Ovary (tissue), 9 donors: ENCODE results near the gene IL15RA. TPM values are rescaled to one million over a fixed set of nuclear protein-coding genes. Genes with fewer than 3 reads are reported as not detected.

Source experiments
- DNase-seq, 5 donors: peaks; one replicate each; pipeline ENCODE4 v3.0.0-alpha.2; 2019 to 2020
- H3K27ac ChIP-seq, 2 donors: fragments of 200-600 bp; one replicate each; pipeline versions ENCODE4 v1.5.1 to v1.8.0; 2019 to 2022
- H3K27me3 ChIP-seq: fragments of 200-600 bp; one replicate; pipeline ENCODE4 v1.8.0; 2022
- H3K36me3 ChIP-seq: fragments of 200-600 bp; sonication (generic); one replicate; pipeline ENCODE4 v1.5.1; 2019
- H3K4me1 ChIP-seq: one replicate; pipeline ENCODE4 v1.8.1; 2013; ENCODE audit warnings: mild to moderate bottlenecking, moderate library complexity; ENCODE audit not compliant: insufficient read depth
- H3K4me3 ChIP-seq: fragments of 200-600 bp; sonication (generic); one replicate; pipeline ENCODE4 v1.5.1; 2017
- H3K9me3 ChIP-seq, 2 donors: fragments of 200-600 bp in 1 of 2; sonication (generic) in 1 of 2; one replicate each; pipeline versions ENCODE4 v1.5.1 to v1.8.1; 2013 to 2019; ENCODE audit warnings: mild to moderate bottlenecking in 1 of 2, moderate library complexity in 1 of 2
- EP300 ChIP-seq: sonication (generic); formaldehyde crosslinking; IDR thresholded peaks from one replicate; pipeline ENCODE4 v1.6.1; 2017; ENCODE audit warnings: antibody characterized with exemption
- POLR2A ChIP-seq: fragments of 450-650 bp; IDR thresholded peaks from one replicate; pipeline ENCODE4 v1.6.1; 2017; ENCODE audit warnings: antibody characterized with exemption, mild to moderate bottlenecking, moderate library complexity
- WGBS, 3 donors: extraction: QIAGEN DNeasy Blood & Tissue Kit in 1 of 3; methylation state at CpG; one replicate each; pipeline versions ENCODE4 v1.1.5 to v1.1.7; 2013 to 2017; 5-methylcytosine and 5-hydroxymethylcytosine counted together
- intact Hi-C, 4 donors: fragments of 100-400 bp; cut with DNase I; formaldehyde crosslinking; loops; one replicate each; pipeline versions ENCODE4 v1.11.0 to v1.15.1; 2022 to 2023
- polyA plus RNA-seq, 2 donors: library from polyadenylated mRNA; stranded (reverse); fragments of 200-250 nt in 1 of 2; fragments of 350-450 nt in 1 of 2; fragmentation: Illumina TruSeq in 1 of 2; extraction: RNeasy Lipid Tissue Mini Kit (QIAGEN cat#74804) in 1 of 2; gene quantifications; one replicate each; pipeline ENCODE4 v1.2.3, GENCODE V29; 2013 to 2014
- total RNA-seq, 7 donors: library from RNA; depleted of rRNA in 2 of 7; stranded (reverse); fragments of >200 nt in 2 of 7; fragmentation: NEBNext Ultra II Directional in 3 of 7; extraction: Animal tissue kit (Norgen Biotek cat#: 25700) in 3 of 7; gene quantifications; one replicate each; pipeline versions ENCODE4 v1.1.0 to v1.2.4, GENCODE V29; 2016 to 2023
- TF ChIP-seq, protein P1 (sequence below), 3 donors: fragments of 450-650 bp in 2 of 3; fragments of 200-600 bp in 1 of 3; IDR thresholded peaks; one replicate each; pipeline versions ENCODE4 v1.5.1 to v1.8.0; 2016 to 2022; ENCODE audit warnings: antibody characterized with exemption in 3 of 3, mild to moderate bottlenecking in 1 of 3
- donor health status: DM: no; HTN: no; CAD: no; lungs with moderate emphysema.
- donor health status: DM: no; HTN: no; CAD: no.
- donor health status: Bipolar disorder and iron deficiency.
- donor health status: DM: yes; HTN: yes; CAD: no.
- donor health status: DM: no; HTN: no; CAD: no.
- donor health status: DM: yes; HTN: yes; CAD: no.

IL15RA gene
- total and polyA plus RNA-seq, 9 donors = 2.7 to 15.2 (median 6.3) TPM

DNA sequence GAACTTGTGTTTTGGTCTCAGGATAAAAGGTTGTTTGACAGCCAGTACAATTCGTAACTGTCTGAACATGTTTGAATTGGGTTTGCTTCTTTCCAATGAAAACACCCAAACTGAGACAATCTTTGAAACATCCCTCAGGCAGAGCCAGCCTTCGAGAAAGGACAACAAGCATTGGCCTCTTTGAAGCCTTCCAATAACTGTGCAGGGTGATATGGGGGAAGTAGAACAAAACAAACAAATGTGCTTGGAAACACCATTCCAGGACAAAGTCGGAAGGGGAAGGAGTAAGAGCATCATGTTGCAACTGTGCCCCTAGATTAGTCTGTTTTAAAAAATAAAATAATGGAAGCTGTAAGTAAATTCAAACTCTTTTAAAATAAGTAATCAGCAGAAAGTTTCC lies 45.3 kb upstream of the IL15RA start:
- intact Hi-C loops = no loop called here

DNA sequence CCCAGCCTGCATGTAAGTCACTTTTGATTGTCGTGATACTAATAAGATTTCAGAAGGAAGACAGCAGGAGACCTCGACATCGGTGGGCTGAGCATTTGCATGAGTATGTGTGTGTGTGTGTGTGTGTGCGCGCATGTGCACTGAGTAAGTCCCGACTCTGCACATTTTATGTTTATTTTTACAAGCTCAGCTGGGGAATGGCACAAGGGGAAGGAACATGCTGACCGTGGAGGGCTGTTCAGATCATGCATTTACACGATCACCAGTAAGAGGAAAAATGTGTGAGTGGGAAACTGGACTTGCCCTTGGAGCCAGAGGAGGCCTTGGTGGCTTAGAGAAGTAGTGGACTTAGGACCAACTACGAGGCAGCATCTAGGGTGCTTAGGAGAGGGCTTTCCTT lies 43.5 kb upstream of the IL15RA start:
- no peak for DNase-seq
- intact Hi-C loops = no loop called here
- H3K27ac ChIP-seq = no peak overlapping the region
- no peaks in the 10 kb centered on the region for H3K36me3 ChIP-seq
- no peaks in the 10 kb centered on the region for H3K27me3 ChIP-seq
- peaks cover 9% of the 10 kb centered on the region for H3K4me1 ChIP-seq
- WGBS, 3 donors = 79 to 82% (median 80%) methylated on average over 9 of the region's 9 CpGs
- H3K9me3 ChIP-seq = no peaks in the 10 kb centered on the region
- TF ChIP-seq POLR2A (no peak), EP300 (no peak)
- TF ChIP-seq, protein P1, sequence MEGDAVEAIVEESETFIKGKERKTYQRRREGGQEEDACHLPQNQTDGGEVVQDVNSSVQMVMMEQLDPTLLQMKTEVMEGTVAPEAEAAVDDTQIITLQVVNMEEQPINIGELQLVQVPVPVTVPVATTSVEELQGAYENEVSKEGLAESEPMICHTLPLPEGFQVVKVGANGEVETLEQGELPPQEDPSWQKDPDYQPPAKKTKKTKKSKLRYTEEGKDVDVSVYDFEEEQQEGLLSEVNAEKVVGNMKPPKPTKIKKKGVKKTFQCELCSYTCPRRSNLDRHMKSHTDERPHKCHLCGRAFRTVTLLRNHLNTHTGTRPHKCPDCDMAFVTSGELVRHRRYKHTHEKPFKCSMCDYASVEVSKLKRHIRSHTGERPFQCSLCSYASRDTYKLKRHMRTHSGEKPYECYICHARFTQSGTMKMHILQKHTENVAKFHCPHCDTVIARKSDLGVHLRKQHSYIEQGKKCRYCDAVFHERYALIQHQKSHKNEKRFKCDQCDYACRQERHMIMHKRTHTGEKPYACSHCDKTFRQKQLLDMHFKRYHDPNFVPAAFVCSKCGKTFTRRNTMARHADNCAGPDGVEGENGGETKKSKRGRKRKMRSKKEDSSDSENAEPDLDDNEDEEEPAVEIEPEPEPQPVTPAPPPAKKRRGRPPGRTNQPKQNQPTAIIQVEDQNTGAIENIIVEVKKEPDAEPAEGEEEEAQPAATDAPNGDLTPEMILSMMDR (IDR thresholded peaks at IDR 0.05) = no peak
- H3K4me3 ChIP-seq = no peak overlapping the region

More for the DNA sequence above, 45.3 kb upstream of the IL15RA start:
- 14 to 21% (median 15%) methylated on average over 3 of the region's 3 CpGs for WGBS, 3 donors
- Histone ChIP-seq H3K27ac (no peak overlapping the region), H3K27me3 (no peaks in the 10 kb centered on the region), H3K4me1 (peaks cover 9% of the 10 kb centered on the region), H3K9me3 (no peaks in the 10 kb centered on the region), H3K36me3 (no peaks in the 10 kb centered on the region), H3K4me3 (no peak overlapping the region)
- no peak for TF ChIP-seq EP300
- TF ChIP-seq, protein P1 (IDR thresholded peaks at IDR 0.05) = no peak
- no peak for TF ChIP-seq POLR2A
- no peak for DNase-seq

DNA sequence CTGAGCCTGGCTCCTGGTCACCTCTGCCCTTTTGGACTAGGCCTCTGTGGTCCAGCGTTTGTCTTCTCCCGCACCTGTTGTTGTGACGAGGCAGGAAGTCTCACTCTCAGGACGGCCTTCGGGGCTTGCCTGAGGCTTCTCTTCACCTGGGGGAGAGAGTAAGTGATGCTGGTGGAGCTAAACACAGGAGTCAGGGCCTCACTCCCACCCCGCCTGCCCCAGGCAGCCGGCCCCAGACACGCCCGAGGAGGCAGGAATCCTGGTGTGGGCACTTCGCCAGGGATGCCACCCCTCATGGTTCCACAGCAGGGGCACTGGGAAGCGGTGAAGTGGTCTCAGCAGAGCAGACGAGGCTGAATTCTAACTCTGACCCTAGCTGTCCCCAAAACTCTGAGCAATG lies 42.5 kb upstream of the IL15RA start:
- no peak overlapping the region for H3K4me3 ChIP-seq
- WGBS, 3 donors = 86 to 93% (median 92%) methylated on average over 12 of the region's 12 CpGs
- no peaks in the 10 kb centered on the region for H3K9me3 ChIP-seq
- no peak for DNase-seq
- no peaks in the 10 kb centered on the region for H3K36me3 ChIP-seq
- H3K4me1 ChIP-seq = peaks cover 9% of the 10 kb centered on the region
- no peaks in the 10 kb centered on the region for H3K27me3 ChIP-seq
- H3K27ac ChIP-seq = no peak overlapping the region
- no peak for TF ChIP-seq POLR2A
- intact Hi-C loops = loop anchor here in 1 of 4 donors (10.0 kb wide), 1 partner anchor 65 kb away; no protein-coding TSS in a partner anchor

DNA sequence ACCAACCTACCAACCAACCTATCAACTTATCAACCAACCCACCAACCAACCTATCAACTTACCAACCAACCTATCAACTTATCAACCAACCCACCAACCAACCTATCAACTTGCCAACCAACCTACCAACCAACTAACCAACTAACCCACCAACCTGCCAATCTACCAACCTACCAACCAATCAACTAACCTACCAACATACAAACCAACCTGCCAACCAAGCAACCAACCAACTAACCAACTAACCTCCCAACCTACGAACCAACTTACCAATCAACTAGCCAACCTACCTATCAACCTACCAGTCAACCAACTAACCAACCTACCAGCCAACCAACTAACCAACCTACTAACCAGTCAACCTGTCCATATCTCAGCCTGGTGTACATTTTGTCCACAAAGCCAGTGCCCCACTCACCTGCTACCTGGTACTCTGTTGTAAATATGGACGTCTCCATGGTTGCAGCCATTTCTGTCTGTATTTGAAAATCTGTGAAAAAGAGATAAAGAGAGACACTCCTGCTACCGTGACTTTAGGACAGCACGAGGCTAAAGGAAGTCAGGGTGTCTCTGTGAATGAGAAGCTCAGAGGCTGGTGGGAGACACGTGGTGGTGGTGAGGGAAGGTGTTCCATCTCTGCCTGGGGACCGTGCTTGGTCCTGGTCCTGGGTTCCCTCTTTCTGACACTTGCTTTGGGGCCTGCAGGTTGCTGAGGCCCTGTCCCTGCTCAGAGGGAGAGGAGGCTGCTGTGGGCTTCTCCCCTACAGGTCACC lies 41.9 kb upstream of the IL15RA start:
- intact Hi-C loops = loop anchor here in 1 of 4 donors (10.0 kb wide), 1 partner anchor 64 kb away; no protein-coding TSS in a partner anchor
- H3K9me3 ChIP-seq = no peaks in the 10 kb centered on the region
- H3K27ac ChIP-seq = no peak overlapping the region
- no peaks in the 10 kb centered on the region for H3K27me3 ChIP-seq
- no peak overlapping the region for H3K4me3 ChIP-seq
- TF ChIP-seq POLR2A (no peak), EP300 (no peak)
- TF ChIP-seq, protein P1 (IDR thresholded peaks at IDR 0.05) = no peak
- H3K4me1 ChIP-seq = peaks cover 9% of the 10 kb centered on the region
- no peak for DNase-seq
- H3K36me3 ChIP-seq = no peaks in the 10 kb centered on the region
- 92 to 94% (median 93%) methylated on average over 6 of the region's 6 CpGs for WGBS, 3 donors

DNA sequence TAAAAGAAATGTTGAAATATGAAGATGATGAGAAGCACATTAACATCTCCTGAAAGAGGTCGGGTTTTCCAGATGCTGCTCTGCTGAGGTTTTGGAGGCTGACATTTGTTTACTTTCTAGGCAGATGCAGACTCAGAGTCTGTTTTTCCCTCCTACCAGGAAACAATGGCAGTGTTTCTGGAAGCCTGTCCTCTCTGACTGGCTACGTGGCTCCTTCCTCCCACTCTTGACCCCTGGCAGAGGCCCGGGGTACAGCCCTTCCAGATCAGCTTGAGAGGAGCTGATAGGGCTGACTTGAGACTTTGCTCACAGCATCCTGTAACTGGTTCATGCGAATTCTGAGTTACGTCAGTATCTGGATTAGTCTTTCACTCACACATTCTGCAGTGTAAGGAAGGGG lies 41.1 kb upstream of the IL15RA start:
- Histone ChIP-seq H3K9me3 (no peaks in the 10 kb centered on the region), H3K4me1 (peaks cover 9% of the 10 kb centered on the region), H3K36me3 (no peaks in the 10 kb centered on the region), H3K27ac (no peak overlapping the region), H3K4me3 (no peak overlapping the region), H3K27me3 (no peaks in the 10 kb centered on the region)
- WGBS, 3 donors = 9 to 31% (median 20%) methylated on average over 5 of the region's 5 CpGs
- TF ChIP-seq, protein P1 (IDR thresholded peaks at IDR 0.05) = no peak
- no peak for TF ChIP-seq POLR2A
- no peak for TF ChIP-seq EP300
- DNase-seq = peak in 4 of 5 donors; percentile 36 to 79 (median 52)
- intact Hi-C loops = loop anchor here in 1 of 4 donors (10.0 kb wide), 1 partner anchor 64 kb away; no protein-coding TSS in a partner anchor
